ENCODE data around the gene PROK1. TPM values are rescaled to one million over a fixed set of nuclear protein-coding genes. Genes with fewer than 3 reads are reported as not detected.
"Not testable (repeated sequence)": the region's sequence is repeated elsewhere in the genome, so short reads cannot be mapped to it uniquely, and the experiment has no call there.

Gene PROK1
- total RNA-seq, 1 donor from 2014 or later, result 7.4 TPM

- no peak for DNase-seq (ENCODE audit: extremely low spot score in 2 of 2)
- no peak overlapping the region for H3K4me3 ChIP-seq
- no peaks in the 10 kb centered on the region for H3K9me3 ChIP-seq
- H3K4me1 ChIP-seq, result peaks cover 16% of the 10 kb centered on the region
- no peaks in the 10 kb centered on the region for H3K27me3 ChIP-seq
- intact Hi-C loops (cut with DNase I), result no loop called here
- peak in 1 of 2 donors; percentile 62 for TF ChIP-seq POLR2AphosphoS5 (IDR thresholded peaks at IDR 0.05; ENCODE audit: insufficient read depth in 1 of 2, low read depth in 1 of 2)
- TF ChIP-seq CTCF (IDR thresholded peaks at IDR 0.05), result no peak
- no peak for TF ChIP-seq POLR2A (IDR thresholded peaks at IDR 0.05)
- H3K27ac ChIP-seq, result peak overlapping the region; percentile 29
- no peaks in the 10 kb centered on the region for H3K36me3 ChIP-seq
Observed at GRCh38 chr1:110433803-110434202, 17.1 kb upstream of the PROK1 start.

- no peak overlapping the region for H3K27ac ChIP-seq
- H3K4me1 ChIP-seq, result peaks cover 16% of the 10 kb centered on the region
- H3K36me3 ChIP-seq, result no peaks in the 10 kb centered on the region
- H3K9me3 ChIP-seq, result no peaks in the 10 kb centered on the region
- DNase-seq (ENCODE audit: extremely low spot score in 2 of 2), result no peak
- TF ChIP-seq POLR2AphosphoS5 (IDR thresholded peaks at IDR 0.05; ENCODE audit: insufficient read depth in 1 of 2, low read depth in 1 of 2) (no peak), CTCF (IDR thresholded peaks at IDR 0.05) (no peak), POLR2A (IDR thresholded peaks at IDR 0.05) (no peak)
- H3K27me3 ChIP-seq, result no peaks in the 10 kb centered on the region
- H3K4me3 ChIP-seq, result no peak overlapping the region
- intact Hi-C loops (cut with DNase I), result no loop called here
Observed at GRCh38 chr1:110434946-110435345, 16.0 kb upstream of the PROK1 start.

- no peaks in the 10 kb centered on the region for H3K27me3 ChIP-seq
- no peak overlapping the region for H3K4me3 ChIP-seq
- peaks cover 27% of the 10 kb centered on the region for H3K4me1 ChIP-seq
- H3K36me3 ChIP-seq, result no peaks in the 10 kb centered on the region
- intact Hi-C loops (cut with DNase I), result no loop called here
- H3K9me3 ChIP-seq, result no peaks in the 10 kb centered on the region
- peak overlapping the region; percentile 68 for H3K27ac ChIP-seq
- no peak for DNase-seq (ENCODE audit: extremely low spot score in 2 of 2)
- peak; percentile 34 to 61 for TF ChIP-seq POLR2AphosphoS5 (IDR thresholded peaks at IDR 0.05; ENCODE audit: insufficient read depth in 1 of 2, low read depth in 1 of 2)
- no peak for TF ChIP-seq CTCF (IDR thresholded peaks at IDR 0.05)
Observed at GRCh38 chr1:110436635-110437034, 14.3 kb upstream of the PROK1 start.

- intact Hi-C loops (cut with DNase I); H3K9me3 ChIP-seq; H3K36me3 ChIP-seq; H3K4me3 ChIP-seq; DNase-seq (ENCODE audit: extremely low spot score in 2 of 2); H3K27me3 ChIP-seq: not testable (repeated sequence)
- Histone ChIP-seq H3K4me1 (peaks cover 34% of the 10 kb centered on the region), H3K27ac (peak overlapping the region; percentile 74)
Observed at GRCh38 chr1:110437645-110438299, 13.2 kb upstream of the PROK1 start.

- intact Hi-C loops (cut with DNase I), result no loop called here
- Histone ChIP-seq H3K9me3 (no peaks in the 10 kb centered on the region), H3K27ac (no peak overlapping the region), H3K4me3 (no peak overlapping the region), H3K36me3 (no peaks in the 10 kb centered on the region), H3K4me1 (peaks cover 30% of the 10 kb centered on the region), H3K27me3 (no peaks in the 10 kb centered on the region)
- DNase-seq (ENCODE audit: extremely low spot score in 2 of 2), result no peak
- no peak for TF ChIP-seq POLR2AphosphoS5 (IDR thresholded peaks at IDR 0.05; ENCODE audit: insufficient read depth in 1 of 2, low read depth in 1 of 2)
- TF ChIP-seq POLR2A (IDR thresholded peaks at IDR 0.05), result no peak
- TF ChIP-seq CTCF (IDR thresholded peaks at IDR 0.05), result no peak
Observed at GRCh38 chr1:110438893-110439292, 12.1 kb upstream of the PROK1 start.

GRCh38 chr1:110439873-110440272 lies 11.1 kb upstream of the PROK1 start:
- DNase-seq (ENCODE audit: extremely low spot score in 2 of 2); H3K9me3 ChIP-seq; H3K27me3 ChIP-seq; intact Hi-C loops (cut with DNase I); H3K27ac ChIP-seq; H3K36me3 ChIP-seq; H3K4me3 ChIP-seq: not testable (repeated sequence)
- peaks cover 30% of the 10 kb centered on the region for H3K4me1 ChIP-seq
